Activated T-helper 9 cell treated with anti-CD3 and anti-CD28 coated beads, Interleukin-2, amount 50 U/mL, for 16 hours (primary cell): Measurements from ENCODE around the gene NDUFV2.
"Not testable (repeated sequence)": the region's sequence is repeated elsewhere in the genome, so short reads cannot be mapped to it uniquely, and the experiment has no call there.

Experiments used
- DNase-seq: peaks from one replicate; pipeline ENCODE4 v3.0.0-alpha.2; 2020; ENCODE audit warnings: low read depth

Gene NDUFV2

DNA sequence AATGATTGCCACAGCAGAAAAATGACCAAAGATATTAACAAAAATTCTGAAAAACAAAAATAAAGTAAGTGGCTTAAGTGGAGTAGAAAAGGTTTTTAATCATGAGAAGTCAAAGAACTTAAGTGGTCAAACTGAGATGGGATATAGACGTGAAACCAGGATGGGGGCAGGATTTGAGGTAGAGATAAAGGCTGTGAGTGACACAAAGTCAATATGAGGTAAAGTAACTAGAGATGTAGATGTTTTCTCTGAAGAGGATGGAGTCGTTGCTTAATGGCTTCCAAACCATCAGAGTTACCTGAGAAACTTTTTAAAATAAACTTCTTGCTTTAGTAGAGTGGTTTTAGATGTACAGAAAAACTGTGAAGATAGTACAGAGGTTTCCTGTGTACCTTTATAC is 55.3 kb downstream of the NDUFV2 start:
- no peak for DNase-seq

DNA sequence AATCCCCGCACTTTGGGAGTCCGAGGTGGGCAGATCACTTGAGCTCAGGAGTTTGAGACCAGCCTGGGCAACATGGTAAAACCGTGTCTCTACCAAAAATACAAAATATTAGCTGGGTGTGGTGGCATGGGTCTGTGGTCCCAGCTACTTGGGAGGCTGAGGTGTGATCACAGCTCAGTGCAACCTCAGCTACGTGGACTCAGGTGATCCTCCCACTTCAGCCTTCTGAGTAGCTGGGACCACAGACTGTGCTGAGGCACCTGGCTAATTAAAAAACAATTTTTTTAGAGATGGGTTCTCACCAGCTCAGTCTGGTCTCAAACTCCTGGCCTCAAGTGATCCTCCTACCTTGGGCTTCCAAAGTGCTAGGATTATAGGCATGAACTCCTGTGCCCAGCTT is 57.5 kb downstream of the NDUFV2 start:
- no peak for DNase-seq

DNA sequence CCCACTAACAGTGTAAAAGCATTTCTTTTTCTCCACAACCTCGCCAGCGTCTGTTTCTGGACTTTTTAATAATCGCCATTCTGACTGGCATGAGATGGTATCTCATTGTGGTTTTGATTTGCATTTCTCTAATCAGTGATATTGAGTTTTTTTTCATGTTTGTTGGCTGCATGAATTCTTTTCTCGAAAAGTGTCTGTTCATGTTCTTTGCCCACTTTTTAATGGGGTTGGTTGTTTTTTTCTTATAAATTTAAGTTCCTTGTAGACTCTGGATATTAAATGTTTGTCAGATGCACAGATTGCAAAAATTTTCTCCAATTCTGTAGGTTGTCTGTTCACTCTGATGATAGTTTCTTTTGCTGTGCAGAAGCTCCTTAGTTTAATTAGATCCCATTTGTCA is 60.2 kb downstream of the NDUFV2 start:
- DNase-seq: not testable (repeated sequence)

DNA sequence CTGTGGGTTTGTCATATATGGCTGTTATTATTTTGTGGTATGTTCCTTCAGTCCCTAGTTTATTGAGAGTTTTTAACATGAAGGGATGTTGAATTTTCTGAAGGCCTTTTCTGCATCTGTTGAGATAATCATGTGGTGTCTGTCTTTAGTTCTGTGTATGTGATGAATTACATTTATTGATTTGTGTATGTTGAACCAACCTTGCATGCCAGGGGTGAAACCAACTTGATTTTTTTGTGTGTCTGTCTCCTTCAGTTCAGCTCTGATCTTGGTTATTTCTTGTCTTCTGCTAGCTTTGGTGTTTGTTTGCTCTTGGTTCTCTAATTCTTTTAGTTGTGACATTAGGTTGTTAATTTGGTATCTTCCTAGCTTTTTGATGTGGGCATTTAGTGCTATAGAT is 61.6 kb downstream of the NDUFV2 start:
- DNase-seq: not testable (repeated sequence)

GRCh38 chr18:9165883-9166282 is 63.4 kb downstream of the NDUFV2 start:
- not testable (repeated sequence) for DNase-seq

GRCh38 chr18:9169515-9169914 is 67.0 kb downstream of the NDUFV2 start:
- DNase-seq: not testable (repeated sequence)

GRCh38 chr18:9171919-9172318 is 69.4 kb downstream of the NDUFV2 start:
- DNase-seq: not testable (repeated sequence)

DNA sequence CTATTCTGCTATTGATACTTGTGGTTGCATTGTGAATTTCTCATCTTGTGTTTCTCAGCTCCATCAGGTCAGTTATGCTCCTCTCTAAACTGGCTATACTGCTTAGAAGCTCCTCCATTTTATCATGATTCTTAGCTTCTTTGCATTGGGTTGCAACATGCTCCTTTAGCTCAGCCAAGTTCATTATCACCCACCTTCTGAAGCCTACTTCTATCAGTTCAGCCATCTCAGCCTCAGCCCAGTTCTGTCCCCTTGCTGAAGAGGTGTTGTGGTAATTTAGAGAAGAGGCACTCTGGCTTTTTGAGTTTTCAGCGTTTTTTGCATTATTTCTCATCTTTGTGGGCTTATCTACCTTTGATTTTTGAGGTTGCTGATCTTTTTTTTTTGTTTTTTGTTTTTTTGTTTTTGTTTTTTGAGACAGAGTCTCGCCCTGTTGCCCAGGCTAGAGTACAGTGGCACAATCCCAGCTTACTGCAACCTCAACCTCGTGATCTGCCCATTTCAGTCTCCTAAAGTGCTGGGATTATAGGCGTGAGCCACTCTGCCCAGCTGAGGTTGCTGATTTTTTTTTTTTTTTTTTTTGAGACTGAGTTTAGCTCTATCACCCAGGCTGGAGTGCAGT is 70.1 kb downstream of the NDUFV2 start:
- DNase-seq: no peak

- no peak for DNase-seq
Observed at GRCh38 chr18:9173770-9174233, 71.3 kb downstream of the NDUFV2 start.

DNA sequence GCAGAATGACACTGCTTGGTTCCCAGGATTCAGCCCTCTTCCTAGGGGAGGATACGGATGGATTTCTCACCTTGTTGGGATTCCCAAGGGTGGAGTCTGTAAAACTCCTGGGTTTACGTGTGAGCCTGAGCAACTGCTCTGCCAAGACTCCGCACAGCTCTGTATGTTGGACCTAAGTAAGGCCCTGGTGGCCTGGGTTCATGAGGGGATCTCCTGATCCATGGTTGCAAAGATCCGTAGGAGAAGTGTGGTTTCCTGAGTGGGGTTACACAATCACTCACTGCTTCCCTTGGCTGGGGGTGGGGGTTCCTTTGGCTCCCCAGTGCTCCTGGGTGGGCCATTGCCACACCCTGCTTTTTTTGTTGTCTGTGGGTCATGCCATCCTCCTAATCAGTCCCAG is 71.8 kb downstream of the NDUFV2 start:
- DNase-seq: no peak

- DNase-seq: no peak
Observed at GRCh38 chr18:9175115-9175514, 72.6 kb downstream of the NDUFV2 start.

- DNase-seq: no peak
Observed at GRCh38 chr18:9177031-9177430, 74.5 kb downstream of the NDUFV2 start.

GRCh38 chr18:9177466-9177865 is 75.0 kb downstream of the NDUFV2 start:
- no peak for DNase-seq

GRCh38 chr18:9178557-9178956 is 76.1 kb downstream of the NDUFV2 start:
- DNase-seq: no peak

DNA sequence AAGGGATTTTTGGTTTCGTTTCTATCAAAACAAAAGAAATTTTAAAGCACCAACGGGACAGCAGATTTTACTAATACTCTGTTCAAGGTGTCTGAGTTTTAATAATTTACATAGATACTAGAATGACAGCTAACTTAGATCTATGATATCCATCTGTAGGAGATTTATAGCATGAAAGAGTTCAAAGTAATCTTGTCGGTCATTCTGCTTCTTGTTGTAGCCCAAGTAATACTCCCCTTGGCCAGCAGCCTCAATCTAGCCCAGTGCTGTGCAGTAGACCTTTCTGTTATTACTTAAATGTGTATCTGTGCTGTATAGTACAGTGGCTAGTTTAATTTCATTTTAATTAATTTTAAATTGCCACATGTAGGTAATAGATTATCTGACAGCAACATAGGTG is 78.8 kb downstream of the NDUFV2 start:
- no peak for DNase-seq

DNA sequence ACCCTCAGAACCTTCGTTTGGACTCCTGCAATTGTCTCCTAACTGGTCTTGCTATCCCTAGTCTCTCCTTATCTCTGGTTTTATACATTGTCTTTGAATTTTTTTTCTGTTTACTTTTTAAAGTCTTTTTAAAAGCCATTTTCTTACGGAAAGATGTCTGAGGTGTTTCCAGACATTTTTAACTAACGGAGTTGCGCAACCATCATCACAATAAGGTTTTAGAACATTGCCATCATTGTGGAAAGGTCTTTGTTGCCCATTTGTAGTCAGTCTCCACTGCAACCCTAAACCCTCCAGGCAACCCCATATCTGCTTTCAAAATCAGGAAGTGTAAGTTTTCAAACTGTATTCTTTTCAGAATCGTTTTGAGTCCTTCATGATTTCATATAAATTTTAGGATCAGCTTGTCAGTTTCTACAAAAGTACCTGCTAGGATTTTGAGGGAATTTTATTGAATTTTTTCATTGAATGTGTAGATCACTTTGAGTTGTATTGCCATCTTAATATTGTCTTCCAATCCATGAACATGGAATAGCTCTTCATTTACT is 80.4 kb downstream of the NDUFV2 start:
- DNase-seq: no peak
